Stimulated activated CD8-positive, alpha-beta memory T cell treated with anti-CD3 and anti-CD28 coated beads, Interleukin-15, amount 100 ng/mL, for 48 hours (primary cell): ENCODE measurements around the gene SULT1A2.
"Not testable (repeated sequence)": the region's sequence is repeated elsewhere in the genome, so short reads cannot be mapped to it uniquely, and the experiment has no call there.

Experiments used
- DNase-seq, 2 donors: peaks; one replicate each; pipeline ENCODE4 v3.0.0-alpha.2; 2020; ENCODE audit warnings: low read depth in 2 of 2

Gene SULT1A2

DNA sequence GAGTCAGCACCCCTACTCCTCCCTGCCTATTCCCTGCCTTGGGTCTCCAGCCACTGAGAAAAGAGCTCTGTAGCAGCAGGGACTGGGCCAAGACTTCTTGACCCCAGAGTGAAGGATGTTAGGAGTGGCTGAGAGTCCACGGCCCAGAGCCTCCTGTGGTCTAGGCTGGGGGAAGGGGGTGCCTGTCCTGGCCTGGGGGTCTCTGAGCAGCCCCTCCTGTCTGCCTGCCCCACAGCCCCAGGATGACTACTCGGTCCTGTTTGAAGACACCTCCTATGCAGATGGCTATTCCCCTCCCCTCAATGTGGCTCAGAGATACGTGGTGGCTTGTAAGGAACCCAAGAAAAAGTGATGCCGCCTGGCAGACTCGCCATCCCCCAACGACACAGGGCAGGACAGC, 5.5 kb downstream of the SULT1A2 start:
- no peak for DNase-seq

DNA sequence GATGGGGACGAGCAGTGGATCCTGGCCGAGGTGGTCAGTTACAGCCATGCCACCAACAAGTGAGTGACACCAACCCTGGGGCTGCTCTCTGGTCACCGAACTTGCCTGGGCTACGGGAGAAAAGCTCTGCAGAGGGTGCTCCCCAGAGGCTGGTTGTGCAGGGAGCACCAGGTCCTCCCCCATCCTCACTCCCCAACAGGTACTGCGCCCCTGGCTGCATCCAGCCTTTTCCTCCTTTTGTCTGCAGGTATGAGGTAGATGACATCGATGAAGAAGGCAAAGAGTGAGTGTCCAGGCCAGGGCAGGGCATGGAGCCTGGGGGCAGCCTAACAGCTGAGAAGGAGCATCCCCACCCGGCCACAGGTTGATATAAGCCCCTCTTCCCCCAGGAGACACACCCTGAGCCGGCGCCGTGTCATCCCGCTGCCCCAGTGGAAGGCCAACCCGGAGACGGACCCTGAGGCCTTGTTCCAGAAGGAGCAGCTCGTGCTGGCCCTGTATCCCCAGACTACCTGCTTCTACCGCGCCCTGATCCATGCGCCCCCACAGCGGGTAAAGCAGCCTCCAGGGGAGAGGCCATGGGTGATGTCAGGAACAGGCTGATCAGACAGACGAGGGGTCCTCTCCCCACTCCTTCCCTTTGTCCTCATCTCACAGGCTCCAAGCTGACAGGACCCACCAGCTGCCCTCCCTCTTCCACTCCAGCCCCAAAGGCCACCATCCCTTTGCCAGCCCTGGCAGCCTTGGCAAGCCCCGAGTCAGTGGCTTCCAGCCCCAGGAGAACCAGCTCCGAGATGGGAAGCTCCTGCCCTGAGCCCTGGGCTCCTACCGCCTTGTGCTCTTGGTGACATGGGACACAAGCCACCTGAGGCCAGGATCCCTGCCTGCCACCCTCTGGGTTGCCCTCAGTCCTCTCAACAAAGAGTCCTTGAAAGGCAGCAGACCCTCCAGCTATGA, 6.2 kb downstream of the SULT1A2 start:
- no peak for DNase-seq

DNA sequence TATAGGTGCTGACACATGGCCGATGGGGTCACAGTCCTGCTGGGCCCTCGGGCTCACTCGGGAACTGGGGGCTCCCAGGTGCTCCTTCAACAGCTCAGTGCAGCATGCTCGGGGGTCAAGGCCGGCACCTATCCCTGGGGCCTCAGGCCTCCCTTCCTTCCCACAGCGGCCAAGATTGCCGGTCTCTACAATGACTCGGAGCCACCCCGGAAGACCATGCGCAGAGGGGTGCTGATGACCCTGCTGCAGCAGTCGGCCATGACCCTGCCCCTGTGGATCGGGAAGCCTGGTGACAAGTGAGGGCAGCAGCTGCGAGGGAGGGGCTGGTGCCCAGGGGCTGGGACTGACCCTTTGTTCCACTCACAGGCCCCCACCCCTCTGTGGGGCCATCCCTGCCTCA, 6.9 kb downstream of the SULT1A2 start:
- DNase-seq: no peak

DNA sequence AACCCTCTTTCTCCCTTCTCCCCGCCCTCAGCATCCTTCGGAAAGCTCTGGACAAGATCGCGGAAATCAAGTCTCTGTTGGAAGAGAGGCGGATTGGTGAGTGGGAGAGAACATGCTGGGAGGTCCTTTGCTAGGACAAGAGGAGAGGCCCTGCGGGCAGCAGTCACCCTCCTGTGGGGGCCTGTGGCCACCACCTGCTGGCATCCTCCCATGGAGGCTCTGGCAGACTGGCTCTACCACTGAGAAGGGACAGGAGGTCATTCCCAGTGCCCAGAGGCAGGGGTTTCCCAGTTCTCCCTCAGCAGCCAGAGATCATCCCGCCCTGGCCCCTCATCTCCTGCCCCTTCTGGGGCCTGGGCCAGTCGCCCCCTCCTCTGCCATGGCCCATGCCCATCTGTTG, 7.8 kb downstream of the SULT1A2 start:
- no peak for DNase-seq

DNA sequence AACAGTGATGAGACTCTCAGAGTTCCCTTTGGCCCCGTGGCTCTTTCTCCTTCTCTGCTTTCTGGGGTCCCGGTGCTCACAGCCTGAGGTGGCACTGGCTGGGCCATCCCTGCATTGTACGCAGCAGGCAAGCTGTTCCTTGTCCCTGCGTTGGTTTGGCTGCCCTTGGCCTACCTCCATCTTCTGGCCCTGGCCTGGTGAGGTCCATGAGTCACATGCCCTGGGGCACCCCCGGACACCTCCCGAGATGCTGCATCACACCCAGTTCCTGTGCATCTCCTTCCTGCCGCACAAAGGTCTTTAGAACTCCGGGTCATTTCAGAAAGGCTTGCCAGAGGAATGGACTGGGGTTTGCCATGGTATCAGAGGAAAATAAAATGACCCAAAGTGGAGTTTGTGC, 9.5 kb downstream of the SULT1A2 start:
- no peak for DNase-seq

DNA sequence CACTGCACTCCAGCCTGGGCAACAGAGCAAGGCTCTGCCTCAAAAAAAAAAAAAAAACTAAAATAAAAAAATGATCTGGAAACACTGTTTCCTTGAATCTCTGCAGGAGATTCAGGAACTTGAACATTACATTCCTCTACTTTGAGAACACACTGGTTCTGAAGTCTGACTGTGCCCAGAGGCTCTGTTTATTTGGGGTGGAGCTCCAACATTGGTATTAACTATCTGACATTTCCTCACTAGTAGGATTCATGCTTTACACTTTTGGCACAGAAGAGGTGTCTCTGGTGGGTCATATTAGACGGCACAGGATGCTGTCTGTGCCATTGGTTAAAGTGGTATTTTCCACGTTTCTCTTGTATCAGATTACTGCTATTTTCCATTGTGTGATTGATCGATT, 10.4 kb downstream of the SULT1A2 start:
- no peak for DNase-seq

DNA sequence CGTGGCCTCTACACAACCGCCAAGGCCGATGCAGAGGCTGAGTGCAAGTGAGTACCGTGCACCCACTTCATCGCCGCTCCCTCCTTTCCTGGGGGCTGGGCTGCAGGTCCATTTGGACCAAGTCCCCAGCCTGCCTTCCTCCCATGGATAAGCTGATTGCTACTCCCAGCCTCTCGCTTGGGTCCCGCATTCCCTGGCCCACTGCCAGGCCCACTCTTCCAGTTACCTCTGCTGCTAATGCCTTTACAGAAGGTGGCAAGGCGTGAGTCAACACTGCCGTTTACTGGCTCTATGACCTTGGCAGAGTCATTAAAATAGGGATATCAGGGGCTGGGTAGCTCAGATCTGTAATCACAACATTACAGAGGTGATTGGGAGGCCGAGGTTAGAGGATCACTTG, 11.2 kb downstream of the SULT1A2 start:
- DNase-seq: no peak

DNA sequence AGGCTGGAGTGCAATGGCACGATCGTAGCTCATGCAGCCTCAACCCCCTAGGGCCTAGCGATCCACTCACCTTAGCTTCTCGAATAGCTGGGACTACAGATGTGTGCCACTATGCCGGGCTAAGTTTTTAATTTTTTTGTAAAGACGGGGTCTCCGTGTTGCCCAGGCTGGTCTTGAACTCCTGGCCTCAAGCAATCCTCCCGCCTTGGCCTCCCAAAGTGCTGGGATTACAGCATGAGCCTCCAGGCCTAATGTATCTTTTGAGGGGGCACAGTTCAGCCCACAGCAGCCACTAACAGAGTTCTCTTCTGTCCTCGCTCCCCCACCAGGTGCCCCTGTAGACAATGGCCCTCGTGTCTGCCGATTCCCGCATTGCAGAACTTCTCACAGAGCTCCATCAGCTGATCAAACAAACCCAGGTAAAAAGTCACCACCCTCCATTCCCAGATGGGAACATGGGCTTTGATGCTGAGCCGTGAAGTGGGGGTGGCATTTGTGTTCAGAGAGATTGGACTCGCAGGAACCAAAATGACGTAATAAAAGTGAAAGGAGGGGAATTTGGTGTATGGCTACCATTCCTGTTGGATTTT, 16.0 kb downstream of the SULT1A2 start:
- no peak for DNase-seq

DNA sequence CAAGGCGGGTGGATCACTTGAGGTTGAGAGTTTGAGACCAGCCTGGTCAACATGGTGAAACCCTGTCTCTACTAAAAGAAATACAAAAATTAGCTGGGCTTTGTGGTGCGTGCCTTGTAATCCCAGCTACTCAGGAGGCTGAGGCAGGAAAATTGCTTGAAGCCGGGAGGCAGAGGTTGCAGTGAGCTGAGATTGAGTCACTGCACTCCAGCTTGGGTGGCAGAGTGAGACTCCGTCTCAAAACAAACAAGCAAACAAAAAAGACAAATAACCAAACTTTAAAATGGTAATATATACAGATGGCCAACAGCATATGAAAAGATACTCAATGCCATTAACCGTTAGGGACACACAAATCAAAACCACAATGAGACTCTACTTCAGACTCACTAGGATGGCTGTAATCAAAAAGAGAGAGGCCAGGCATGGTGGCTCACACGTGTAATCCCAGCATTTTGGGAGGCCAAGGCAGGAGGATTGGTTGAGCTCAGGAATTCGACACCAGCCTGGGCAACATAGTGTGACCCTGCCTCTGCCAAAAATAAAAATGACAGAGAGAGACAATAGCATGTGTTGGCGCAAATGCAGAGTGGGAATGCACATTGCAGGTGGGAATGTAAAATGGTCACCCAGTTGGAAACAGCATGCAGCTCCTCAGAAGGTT, 21.3 kb downstream of the SULT1A2 start:
- DNase-seq: no peak

DNA sequence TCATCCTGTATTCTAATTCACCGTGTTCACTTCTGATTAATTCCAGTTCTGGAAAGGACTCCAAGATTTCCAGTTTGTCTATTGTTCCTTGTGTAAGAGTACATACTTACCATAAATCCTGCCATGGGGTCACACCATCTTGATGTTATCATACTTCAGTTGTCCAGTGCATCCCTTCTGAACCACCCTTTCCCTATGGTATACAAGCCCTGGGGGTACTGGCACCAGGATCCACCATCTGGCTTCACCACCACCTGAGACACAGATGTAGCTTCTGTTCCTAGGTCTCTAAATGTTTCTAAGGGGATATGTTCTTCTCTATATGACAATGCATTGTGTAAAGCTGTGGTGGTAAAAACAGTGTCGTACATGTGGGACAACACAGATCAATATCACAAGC, 21.9 kb downstream of the SULT1A2 start:
- DNase-seq: no peak

DNA sequence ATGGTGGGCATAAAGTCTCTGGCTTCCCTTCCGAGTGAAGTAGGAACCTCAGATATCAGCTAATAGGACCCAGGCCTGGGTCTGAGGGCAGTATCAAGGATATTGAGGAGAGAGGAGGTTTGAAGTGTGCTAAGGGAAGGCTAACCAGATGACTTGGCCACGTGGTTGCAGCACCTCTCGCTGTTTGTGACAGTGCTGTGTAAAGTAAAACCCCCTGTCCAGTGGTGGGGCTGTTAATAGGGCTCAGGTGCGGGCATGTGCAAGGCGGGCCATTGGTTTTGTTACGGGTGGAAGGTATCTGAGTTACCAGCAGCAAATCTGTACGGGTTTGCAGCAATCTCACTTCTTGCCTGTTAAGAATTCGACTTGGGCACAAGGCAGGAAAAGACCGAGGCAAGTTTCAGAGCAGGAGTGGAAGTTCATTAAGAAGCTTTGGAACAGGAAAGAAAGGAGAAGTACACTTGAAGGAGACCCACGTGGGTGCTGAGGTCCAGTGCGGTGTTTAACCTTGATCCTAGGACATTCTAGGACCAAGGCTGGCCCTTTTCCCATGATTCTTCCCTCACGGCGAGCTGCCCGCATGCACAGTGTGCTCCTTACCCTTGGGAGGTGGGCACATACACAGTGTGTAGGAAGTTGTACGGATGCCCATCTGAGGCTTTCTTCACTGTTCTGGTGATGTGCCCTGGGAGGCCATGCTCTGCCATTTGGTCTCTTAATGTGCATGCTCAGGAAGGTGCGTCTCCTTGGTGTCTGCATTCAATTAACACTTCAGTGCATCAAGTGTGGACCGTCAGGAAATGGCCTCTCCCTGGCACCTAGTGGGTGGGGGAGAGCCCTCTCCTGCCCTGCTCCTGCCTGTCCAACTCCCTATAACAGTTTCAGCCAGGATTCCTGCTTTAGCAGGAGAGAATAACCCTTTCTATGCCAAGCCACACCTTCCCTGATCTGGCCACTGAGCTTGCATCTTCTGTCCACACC, 22.8 kb downstream of the SULT1A2 start:
- DNase-seq: no peak

DNA sequence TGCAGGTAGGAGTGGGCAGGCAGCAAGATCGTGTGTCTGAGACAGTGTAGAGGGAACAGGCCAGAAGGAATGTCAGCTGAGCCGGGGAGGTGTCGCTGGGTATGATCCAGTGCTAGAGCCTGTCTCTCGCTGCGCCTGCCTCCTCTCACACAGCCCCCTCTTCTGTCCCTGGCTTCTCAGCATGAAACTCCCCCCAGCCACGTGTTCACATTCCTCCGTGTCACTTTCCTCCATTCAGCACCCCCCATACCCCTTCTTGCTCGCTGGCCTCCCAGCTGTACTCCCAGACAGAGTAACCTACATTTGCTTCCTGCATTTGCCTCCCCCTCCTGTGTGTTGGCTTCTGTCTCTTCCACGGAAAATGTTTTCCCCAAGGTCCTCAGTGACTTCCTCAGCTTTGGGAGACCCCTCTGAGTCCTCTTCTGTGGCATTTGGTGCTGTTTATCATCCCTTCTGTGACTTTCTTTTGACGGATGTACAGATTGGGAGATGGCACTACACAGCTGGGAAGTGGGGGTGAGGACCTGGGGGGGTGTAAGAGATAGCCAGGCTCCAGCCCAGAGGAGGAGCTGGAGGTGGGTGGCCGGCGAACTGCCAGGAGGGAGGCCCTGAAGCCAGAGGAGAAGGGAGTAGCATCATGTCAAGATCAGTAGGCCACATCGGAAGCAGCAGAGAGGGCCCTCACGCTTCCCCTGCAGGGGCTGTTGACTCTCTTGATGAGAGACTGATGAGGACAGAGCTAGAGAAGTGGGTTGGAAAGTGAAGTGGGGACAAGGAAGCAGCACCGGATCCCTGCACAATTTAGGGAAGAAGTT, 23.9 kb downstream of the SULT1A2 start:
- no peak for DNase-seq

DNA sequence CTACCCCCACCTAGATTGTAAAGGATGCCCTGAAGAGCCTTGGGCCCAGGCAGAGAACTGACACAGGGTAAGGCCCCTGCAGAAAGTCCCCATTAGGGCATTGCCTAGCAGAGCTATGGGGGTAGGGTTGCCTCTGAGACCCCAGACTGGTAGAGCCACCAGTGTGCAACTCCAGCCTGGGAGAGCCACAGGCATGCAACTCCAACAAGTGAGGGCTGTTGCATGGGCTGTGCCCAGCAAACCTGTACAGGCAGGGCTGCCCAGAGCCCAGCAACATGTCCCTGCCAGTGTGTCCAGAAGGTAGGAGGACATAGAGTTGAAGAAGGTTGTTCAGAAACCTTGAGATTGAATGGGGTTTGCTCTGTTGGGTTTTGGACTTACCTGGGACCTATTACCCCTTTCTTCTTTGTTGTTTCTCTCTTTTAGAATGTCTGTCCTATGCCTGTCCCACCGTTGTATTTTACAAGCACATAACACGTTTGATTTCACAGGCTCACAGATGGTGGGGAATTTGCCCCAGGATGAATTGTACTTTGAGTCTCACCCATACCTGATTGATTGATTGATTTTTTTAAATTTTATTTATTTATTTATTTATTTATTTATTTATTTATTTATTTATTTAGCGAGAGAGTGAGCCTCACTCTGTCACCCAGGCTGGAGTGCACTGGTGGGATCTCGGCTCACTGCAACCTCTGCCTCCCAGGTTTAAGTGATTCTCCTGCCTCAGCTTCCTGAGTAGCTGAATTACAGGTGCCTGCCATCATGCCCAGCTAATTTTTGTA, 26.7 kb downstream of the SULT1A2 start:
- DNase-seq: no peak

DNA sequence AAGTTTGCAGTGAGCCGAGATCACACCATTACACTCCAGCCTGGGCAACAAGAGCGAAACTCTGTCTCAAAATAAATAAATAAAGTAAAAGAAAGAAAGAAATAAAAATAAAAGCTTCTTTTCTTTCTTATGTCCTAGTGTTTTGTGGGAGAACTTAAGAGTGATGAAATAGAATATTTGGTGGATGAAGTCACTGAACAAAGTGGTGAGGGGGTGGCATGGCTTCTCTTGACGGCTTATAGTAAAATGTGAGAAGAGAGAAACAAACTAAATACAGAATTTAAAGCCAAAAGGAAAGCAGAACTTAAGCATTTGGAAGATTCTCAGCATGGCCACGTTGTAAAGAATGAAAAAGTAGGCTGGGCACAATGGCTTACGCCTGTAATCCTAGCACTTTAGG, 27.8 kb downstream of the SULT1A2 start:
- DNase-seq: no peak

DNA sequence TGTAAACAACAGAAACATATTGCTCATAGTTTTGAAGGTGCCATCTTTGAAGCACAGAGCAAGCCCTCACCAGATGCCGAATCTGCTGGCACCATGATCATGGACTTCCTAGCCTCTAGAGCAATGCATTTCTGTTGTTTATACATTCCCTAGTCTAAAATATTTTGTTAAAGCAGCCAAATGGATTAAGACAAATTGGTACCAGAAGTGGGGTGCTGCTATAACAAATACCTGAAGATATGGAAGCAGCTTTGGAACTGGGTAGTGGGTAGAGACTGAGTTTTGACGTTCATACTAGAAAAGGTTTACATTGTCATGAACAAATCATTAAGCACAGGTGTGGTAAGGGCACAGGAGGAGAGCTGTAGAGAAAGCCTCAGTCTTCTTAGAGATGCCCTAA, 29.6 kb downstream of the SULT1A2 start:
- no peak for DNase-seq

DNA sequence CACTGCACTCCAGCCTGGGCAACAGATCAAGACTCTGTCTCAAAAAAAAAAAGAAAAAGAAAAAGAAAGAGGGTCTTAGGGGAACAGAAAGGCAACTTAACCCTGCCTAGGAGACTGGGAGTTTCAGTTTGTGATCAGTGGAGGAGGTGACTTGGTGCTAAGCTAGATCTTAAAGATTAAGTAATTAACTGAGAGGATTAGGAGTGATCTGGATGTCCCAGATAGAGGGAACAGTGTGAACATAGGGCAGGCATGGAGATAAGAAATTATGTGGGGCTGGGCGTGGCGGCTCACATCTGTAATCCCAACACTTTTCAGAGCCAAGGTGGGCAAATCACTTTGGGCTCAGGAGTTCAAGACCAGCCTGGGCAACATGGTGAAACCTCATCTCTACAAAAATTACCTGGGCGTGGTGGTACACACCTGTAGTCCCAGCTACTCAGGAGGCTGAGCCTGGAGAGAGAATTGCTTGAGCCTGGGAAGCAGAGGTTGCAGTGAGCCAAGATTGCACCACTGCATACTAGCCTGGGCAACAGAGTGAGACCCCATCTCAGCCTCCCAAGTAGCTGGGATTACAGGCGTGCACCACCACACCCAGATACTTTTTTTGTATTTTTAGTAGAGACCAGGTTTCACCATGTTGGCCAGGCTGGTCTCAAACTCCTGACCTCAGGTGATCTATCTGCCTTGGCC, 30.5 kb downstream of the SULT1A2 start:
- not testable (repeated sequence) for DNase-seq

DNA sequence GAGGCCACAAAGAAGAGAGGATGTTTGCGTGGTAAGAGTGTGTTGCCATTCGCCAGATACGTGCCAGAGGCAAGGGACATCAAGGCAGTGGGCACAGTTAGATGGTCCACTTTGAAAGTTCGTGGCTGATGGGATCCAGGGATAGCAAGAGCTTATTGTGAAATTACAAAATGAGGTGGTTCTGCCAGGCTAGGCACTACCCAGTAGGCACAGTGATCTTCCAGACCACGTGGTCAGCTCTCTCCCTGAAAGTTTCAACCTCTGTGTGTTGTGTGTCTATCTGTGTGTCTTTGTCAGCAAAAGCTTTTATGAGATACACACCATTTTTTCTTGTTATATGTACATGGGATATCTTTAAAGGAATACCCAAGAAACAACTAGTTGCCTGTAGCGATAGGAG, 33.6 kb downstream of the SULT1A2 start:
- no peak for DNase-seq

DNA sequence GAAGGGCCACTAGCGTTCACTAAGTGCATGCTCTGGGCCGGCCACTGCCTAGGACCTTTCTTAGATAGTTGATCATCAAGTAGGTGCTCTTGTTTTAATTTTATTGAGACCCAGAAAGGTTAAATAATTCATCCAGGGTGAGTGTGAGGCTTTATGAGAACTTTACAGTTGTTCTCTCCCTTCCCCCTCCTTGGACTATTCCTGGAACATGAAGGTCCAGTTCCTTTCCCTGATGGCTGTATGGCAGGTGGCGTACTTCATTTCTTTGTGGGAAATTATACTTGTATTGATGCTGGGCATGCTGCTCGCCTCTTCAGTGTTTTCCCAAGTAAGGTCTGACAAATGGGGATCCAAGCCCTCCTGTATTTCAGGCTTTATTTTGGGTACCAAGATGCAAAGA, 34.7 kb downstream of the SULT1A2 start:
- no peak for DNase-seq

DNA sequence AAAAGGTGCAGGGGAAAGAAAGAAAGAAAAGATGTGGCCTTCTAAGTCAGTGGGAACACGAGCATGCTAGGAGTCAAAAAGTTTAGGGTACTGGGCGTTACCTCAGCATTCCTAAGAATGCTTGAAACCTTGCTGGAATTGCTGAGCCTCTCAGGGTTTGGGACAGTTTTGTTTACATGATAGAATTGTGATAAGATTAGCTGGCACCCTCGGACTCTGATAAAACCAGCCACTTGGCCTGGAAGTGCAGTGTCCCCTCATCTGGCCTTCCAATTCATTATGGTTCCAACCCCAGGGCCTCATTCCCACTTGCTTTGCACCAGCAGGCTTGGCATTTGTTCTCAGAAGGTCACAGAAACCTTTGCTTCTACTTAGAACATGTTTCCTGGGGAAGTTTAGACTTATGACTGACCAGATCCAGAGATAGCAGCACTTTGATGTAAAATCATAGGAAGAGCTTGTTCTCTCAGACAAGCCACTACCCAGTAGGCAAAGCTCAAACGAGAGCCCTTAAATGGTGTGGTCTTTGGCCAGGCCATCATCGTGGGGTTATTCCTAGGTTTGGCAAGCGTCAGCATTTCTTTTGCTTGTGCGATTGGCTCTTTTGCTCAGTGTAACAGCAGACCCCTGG, 35.2 kb downstream of the SULT1A2 start:
- DNase-seq: no peak
